ENCODE data around the gene SLC3A2.

GRCh38 chr11:62885137-62885750 is 4.5 kb downstream of the SLC3A2 start:
- TF ChIP-seq CTCF (IDR thresholded peaks at IDR 0.05; ENCODE audit: poor library complexity) (no peak), EZH2 (IDR thresholded peaks at IDR 0.05; ENCODE audit: borderline replicate concordance) (no peak), EZH2phosphoT487 (IDR thresholded peaks at IDR 0.05; ENCODE audit: low read depth, severe bottlenecking, unreplicated experiment) (no peak)
